Raji (cell line): ENCODE data around the gene PITPNC1.

Source experiments
- POLR2A ChIP-seq: IDR thresholded peaks from 2 replicates; pipeline ENCODE4 v1.6.1; 2011; ENCODE audit warnings: low read depth, low read length, control low read depth; ENCODE audit not compliant: insufficient read depth

The PITPNC1 gene

DNA sequence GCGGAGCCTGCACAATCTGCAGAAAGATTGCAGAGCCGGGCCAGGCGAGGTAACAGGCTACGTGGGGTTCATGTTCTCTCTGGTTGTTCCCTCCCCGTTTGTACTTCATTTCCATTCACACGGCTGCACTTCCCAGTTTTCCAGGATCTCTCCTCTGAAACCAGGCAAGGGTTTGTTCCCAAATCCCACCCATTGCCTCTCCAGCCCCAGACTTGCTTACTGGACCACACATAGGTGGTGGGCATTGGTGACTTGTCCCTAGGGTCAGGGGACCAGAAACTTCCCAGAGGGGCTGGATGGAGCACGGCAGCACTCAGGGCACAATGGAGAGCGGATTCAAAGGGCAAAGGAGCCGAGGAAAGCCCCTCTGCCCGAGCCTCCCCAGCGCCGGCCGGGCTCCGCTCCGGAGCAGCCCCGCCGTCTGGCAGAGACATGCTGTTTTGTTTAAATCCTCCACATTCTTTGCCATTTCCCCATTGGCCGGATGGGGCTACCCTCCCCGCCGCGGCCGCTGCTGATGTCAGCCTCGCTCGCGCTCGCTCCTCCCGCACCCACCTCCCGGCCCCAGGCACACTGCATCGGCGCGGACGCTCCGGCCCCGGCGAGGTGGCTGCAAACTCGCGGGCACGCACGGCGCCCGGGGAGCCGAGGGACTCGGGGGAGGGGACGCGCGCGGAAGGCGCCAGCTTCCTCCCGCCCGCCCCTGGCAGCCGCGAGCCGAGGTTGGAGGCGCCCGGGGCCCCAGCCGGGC lies at the start of gene PITPNC1:
PITPNC1 (plus strand) TSS at position 545 of the 751 bp plus-strand sequence.
- peak; percentile 72 for TF ChIP-seq POLR2A

DNA sequence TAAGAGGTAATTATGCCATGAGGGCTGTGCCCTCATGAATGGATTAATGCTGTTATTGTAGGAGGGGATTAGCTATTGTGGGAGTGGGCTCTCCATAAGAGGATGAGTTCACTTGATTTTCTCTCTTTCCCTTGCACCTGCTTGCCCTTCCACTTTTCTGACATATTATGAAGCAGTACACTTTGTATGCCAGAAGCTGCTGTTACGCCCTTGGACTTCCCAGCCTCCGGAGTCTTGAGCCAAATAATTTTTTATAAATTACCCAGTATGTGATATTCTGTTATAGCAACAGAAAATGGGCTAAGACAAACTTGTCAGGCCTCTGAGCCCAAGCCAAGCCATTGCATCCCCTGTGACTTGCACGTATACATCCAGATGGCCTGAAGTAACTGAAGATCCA lies 49.1 kb upstream of the PITPNC1 start:
- TF ChIP-seq POLR2A: no peak

DNA sequence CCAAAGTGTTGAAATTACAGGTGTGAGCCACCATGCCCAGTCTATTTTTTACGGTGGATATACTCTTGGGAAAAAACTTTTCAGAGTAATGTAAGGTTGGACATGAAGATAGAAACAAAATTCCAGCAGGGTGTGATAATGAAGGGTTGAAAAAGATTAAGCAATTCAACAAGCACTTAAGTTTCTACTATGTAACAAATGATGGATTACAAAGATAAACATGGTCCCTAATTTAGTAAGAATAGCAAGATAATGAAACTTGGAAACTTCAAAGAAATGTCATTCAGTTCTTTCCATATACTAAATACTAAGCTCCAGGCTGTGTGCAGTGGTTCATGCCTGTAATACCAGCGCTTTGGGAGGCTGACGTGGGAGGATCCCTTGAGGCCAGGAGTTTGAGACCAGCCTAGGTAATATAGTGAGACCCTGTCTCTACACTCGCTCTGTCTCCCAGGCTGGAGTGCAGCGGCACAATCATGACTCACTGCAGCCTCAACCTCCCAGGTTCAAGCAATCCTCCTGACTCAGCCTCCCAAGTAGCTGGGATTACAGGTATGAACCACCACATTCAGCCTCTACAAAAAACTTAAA lies 41.7 kb upstream of the PITPNC1 start:
- TF ChIP-seq POLR2A: no peak

DNA sequence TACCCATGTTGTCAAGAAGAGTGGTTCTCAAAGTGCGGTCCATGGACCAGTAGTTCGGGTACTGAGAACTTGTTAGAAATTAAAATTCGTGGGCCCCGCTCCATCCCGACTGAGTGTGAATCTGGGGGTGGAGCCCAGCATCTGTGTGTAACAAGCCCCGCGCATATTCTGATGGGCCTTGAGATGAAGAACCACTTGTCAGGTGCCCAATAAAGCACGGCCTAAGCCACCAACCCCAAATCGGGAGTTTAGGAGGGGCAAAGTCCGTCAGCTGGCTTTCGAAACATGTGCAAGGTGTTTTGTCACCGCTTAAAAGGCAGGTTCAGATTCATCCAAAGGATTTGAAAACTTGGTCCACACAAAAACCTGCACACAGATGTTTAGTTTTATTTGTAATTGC lies 40.2 kb upstream of the PITPNC1 start:
- no peak for TF ChIP-seq POLR2A

DNA sequence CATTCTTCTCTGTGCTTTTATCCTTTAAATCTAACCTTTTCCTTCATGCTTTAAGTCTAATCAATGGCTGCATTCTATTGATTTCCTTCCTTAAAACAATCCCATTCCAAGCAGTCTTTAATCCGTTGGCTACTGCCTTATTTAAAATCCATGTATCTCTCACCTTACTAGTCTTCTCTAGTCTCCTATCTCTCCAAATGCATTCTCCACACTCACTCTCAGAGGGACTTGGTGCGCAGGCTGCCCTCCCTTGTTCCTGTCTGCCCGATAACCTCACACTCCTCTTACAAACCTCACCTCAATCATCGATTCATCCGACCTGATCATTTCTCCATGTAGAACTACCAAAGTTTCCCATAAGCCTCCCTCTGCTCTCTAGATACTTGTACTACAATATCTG lies 33.8 kb upstream of the PITPNC1 start:
- TF ChIP-seq POLR2A: no peak

DNA sequence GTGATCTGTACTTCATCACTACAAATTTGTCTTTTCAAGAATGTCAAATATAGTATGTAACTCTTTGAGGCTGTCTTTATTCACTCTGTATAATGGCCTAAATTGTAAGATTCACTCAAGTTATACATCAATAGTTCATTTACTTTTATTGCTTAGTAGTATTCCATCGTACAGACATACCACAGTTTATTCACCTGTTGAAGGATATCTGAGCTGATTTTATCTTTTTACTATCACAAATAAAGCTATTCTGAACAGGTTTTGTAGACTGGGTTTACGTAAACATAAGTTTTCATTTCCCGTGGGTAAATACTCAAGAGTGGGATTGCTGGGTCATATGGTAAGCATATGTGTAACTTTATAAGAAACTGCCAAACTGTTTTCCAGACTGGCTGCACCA lies 29.3 kb upstream of the PITPNC1 start:
- TF ChIP-seq POLR2A: no peak

DNA sequence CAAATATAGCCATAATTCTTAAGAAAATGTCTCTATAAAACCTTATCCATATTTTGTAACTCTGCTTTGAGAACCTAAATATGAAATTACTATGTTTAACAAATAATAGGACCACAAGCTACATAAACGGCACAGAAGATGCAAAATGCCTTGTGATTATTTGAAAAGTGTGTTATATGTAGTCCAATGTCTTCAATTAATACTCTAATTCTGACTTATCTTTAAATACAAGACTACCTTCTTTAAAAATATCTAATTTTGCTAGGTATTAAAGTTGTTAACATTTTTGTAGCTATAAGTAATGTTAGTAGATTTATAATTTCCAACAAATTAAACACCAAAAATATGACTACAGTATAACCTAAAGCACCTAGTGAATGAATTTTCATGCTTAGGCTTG lies 27.7 kb upstream of the PITPNC1 start:
- no peak for TF ChIP-seq POLR2A

DNA sequence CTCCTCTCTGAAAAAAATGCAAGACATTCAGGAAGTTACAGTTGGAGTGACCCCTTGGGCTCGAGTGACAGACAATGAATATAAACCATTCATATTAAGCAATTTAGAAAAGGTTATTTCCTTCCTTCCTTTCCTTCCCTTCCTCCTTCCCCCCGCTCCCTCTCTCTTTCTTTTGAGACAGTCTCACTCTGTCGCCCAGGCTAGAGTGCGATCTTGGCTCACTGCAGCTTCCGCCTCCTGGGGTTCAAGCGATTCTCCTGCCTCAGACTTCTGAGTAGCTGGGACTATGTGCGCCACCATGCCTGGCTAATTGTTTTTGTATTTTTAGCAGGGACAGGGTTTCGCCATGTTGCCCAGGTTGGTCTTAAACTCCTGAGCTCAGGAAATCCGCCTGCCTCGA lies 23.9 kb upstream of the PITPNC1 start:
- TF ChIP-seq POLR2A: no peak

DNA sequence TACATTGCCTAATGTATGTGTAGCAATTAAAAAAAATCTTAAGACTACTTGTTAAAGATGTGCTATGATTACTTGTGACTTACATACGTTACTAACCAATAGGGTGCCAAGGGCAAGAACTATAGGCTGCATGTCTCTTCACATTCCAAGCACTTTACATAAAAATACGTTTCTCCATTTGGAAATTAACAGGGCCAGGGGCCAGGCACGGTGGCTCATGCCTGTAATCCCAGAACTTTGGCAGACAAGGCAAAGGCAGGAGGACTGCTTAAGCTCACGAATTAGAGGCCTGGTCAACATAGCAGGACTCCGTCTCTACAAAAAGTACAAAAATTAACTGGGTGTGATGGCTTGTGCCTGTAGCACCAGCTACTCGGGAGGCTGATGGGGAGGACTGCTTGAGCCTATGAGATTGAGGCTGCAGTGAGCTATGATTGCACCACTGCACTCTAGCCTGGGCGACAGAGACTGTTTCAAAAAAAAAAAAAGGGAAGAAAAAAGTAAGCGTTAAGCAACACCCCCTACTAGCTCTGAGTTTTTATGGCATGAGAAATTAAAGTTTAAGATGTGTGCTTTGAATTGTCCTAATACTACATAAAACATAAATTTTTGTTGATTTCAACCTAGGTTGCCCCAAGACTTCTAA lies 23.0 kb upstream of the PITPNC1 start:
- TF ChIP-seq POLR2A: no peak

DNA sequence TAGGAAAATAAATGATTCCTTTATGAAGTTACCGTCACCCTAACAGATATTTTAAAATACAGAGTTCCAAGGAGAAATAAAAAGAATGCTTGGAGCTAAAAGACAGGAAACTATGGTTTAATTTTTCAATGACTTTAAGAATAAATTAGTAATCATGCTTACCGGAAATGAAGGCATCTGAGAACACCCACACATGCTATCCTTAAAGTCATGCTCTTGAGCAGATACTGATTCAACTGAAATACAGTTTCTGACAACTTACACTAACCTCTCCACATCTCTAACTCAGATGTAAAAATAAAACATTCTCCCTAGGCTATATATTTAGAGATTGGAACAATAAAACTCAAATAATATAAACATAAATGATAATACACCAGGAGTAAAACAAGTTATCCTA lies 18.5 kb upstream of the PITPNC1 start:
- TF ChIP-seq POLR2A: no peak

DNA sequence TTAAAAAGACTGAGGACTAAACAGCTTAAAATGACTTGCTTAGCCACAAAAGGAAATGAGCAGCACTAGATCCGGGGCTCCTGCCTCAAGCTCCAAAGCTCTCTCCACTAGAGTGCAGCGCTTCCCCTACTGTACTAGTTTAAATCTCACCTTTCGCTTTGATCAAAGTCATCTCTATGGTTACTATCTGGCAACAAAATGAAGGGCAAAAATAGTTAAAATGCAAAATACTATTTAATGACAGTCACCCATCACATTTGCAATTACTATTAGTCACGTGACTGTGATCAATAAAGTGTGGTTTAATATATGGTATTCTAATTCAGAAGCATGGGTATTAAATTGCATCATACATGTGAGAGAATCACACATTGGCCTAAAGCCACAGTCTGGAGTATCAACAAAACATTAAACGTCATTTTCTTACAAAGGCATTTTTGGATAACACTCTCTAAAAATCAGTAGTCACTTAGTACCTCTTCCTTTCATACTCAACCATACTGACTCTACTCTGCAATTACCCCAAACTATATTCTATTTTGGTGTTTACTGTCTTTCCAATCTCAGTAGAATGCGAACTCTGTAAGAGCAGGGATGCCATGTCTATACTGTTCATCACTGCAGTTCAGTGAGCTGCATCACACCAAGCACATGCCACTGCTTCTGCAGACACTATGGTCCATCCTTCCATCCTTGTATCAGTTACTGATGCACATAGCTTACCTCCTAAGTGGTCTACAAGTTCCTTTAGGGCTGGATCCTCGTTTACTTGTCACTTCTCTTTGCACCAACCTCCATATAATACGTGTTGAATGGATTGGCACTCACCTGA lies 16.9 kb upstream of the PITPNC1 start:
- TF ChIP-seq POLR2A: no peak

DNA sequence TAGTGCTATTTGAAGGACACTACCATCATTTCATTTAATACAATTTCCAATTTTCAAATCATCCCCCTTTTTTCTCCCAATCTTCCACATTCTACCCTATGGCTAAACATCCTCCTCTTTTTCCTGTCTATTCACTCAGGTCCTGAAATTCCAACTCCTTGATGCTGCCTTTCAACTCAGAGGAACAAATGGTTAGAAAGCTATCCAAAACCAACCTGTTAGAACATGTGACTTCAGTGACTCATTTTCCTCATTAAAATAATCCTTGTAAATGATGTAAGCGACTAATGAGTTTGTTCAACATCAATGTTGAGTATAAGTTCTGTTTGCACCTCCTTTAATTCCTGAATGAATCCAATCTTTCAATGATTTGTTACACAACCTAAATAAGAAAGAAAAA lies 16.2 kb upstream of the PITPNC1 start:
- no peak for TF ChIP-seq POLR2A

DNA sequence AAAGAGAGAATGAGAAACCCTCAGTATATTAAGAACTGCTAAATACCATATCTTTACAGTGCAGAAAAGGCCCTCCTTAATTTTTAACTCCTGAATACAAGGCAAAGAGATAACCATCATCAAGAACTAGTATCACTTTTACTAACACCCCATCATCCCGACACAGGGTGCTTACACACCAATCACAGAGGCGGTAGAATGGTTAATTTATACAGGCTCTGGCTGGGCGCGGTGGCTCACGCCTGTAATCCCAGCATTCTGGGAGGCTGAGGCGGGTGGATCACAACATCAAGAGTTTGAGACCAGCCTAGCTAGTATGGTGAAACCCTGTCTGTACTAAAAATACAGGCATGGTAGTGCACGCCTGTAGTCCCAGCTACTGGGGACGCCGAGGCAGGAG lies 14.9 kb upstream of the PITPNC1 start:
- TF ChIP-seq POLR2A: no peak

DNA sequence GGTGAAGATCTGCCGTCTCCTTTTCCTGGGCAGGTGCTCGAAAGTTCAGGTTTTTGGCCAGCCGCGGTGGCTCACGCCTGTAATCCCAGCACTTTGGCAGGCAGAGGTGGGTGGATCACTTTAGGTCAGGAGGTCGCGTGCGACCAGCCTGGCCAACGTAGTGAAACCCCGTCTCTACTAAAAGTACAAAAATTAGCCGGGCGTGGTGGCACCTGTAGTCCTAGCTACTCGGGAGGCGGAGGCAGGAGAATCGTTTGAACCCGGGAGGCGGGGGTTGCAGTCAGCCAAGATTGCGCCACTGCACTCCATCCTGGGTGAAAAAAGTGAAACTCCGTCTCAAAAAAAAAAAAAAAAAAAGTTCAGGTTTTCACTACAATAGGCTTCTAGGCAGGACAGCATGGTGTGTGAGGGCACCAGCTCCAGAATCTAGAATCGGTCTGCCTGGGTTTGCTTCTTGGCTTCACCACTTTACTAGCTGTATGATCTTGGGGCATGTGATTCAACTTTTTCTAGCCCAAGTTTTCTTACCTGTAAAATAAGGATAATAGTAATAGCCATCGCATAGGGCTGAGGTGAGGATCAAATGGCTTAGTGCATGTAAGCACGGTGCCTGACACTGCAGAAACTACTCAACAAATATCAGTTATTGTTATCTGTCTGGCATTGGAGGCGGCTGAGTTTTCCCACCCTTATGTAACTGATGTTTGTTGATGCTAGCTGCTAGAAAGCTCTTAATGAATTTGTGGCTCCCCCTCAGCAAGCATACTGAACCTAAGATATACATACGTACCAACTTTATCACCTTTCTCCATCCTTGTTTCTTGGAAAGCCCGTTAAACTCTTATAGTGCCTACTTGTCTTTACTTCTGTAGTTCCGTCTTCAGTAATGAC lies 12.0 kb upstream of the PITPNC1 start:
- TF ChIP-seq POLR2A: no peak

DNA sequence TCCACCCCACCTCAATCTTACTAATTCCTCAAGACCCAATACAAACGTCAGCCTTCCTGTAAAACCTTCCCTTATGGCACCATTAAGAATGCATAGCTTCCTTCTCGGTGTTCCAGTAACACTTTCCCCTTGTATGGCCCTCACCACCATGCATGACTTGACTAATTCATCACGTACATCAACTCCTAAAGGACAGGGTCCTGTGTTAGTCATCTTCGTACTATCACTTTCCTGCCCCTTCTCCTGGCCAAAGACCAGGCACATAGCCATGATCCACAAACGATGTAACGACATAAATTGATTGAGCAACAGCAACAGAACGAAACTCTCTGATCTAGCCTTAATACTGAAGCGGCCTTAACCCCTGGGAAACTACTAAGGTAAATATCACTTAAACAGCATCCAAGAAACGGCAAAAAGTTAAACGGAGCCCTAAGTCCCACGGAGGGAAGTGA lies 11.3 kb upstream of the PITPNC1 start:
- no peak for TF ChIP-seq POLR2A
